GM12874 (cell line): ENCODE measurements around the gene SAMMSON.

Experiments used
- CTCF ChIP-seq: IDR thresholded peaks from 2 replicates; pipeline ENCODE4 v1.5.1; 2011; ENCODE audit warnings: low read depth, mild to moderate bottlenecking, control low read depth, low read length, moderate library complexity; ENCODE audit not compliant: insufficient read depth

SAMMSON gene

GRCh38 chr3:70049761-70050160 lies 50.2 kb downstream of the SAMMSON start:
- TF ChIP-seq CTCF: no peak

- TF ChIP-seq CTCF: no peak
Measured at GRCh38 chr3:70053293-70053692, 53.8 kb downstream of the SAMMSON start.

- TF ChIP-seq CTCF: no peak
Measured at GRCh38 chr3:70056081-70056480, 56.5 kb downstream of the SAMMSON start.

GRCh38 chr3:70057426-70057825 lies 57.9 kb downstream of the SAMMSON start:
- no peak for TF ChIP-seq CTCF

GRCh38 chr3:70061096-70061495 lies 61.6 kb downstream of the SAMMSON start:
- TF ChIP-seq CTCF: no peak

GRCh38 chr3:70064194-70064779 lies 64.8 kb downstream of the SAMMSON start:
- TF ChIP-seq CTCF: peak; percentile 56

GRCh38 chr3:70065696-70066253 lies 66.2 kb downstream of the SAMMSON start:
- no peak for TF ChIP-seq CTCF
